Vagina (tissue), 2 donors: ENCODE results near the gene GREM1.

Experiments used
- POLR2A ChIP-seq, 2 donors: fragments of 450-650 bp; IDR thresholded peaks; one replicate each; pipeline ENCODE4 v1.6.1; 2017; ENCODE audit warnings: antibody characterized with exemption in 2 of 2, mild to moderate bottlenecking in 2 of 2, moderate library complexity in 2 of 2
- POLR2AphosphoS5 ChIP-seq, 2 donors: sonication (generic); formaldehyde crosslinking; IDR thresholded peaks; one replicate each; pipeline ENCODE4 v1.9.0; 2017; ENCODE audit warnings: antibody characterized with exemption in 2 of 2, mild to moderate bottlenecking in 2 of 2, low read depth in 1 of 2; ENCODE audit not compliant: insufficient read depth in 1 of 2
- TF ChIP-seq, protein P1 (sequence below), 3 experiments: fragments of 450-650 bp in 2 of 3; fragments of 200-600 bp in 1 of 3; sonication (generic) in 1 of 3; IDR thresholded peaks; one replicate each; pipeline ENCODE4 v1.5.1; 2017 to 2019; ENCODE audit warnings: antibody characterized with exemption in 3 of 3, mild to moderate bottlenecking in 2 of 3, moderate library complexity in 2 of 3

- TF ChIP-seq, protein P1, sequence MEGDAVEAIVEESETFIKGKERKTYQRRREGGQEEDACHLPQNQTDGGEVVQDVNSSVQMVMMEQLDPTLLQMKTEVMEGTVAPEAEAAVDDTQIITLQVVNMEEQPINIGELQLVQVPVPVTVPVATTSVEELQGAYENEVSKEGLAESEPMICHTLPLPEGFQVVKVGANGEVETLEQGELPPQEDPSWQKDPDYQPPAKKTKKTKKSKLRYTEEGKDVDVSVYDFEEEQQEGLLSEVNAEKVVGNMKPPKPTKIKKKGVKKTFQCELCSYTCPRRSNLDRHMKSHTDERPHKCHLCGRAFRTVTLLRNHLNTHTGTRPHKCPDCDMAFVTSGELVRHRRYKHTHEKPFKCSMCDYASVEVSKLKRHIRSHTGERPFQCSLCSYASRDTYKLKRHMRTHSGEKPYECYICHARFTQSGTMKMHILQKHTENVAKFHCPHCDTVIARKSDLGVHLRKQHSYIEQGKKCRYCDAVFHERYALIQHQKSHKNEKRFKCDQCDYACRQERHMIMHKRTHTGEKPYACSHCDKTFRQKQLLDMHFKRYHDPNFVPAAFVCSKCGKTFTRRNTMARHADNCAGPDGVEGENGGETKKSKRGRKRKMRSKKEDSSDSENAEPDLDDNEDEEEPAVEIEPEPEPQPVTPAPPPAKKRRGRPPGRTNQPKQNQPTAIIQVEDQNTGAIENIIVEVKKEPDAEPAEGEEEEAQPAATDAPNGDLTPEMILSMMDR (IDR thresholded peaks at IDR 0.05) = no peak
- TF ChIP-seq POLR2A (IDR thresholded peaks at IDR 0.05) (no peak), POLR2AphosphoS5 (IDR thresholded peaks at IDR 0.05; ENCODE audit: insufficient read depth in 1 of 2, low read depth in 1 of 2) (no peak)
Observed at GRCh38 chr15:32765236-32765635, 47.4 kb downstream of the GREM1 start.
